ENCODE results near the gene GALNTL6.

Gene GALNTL6

DNA sequence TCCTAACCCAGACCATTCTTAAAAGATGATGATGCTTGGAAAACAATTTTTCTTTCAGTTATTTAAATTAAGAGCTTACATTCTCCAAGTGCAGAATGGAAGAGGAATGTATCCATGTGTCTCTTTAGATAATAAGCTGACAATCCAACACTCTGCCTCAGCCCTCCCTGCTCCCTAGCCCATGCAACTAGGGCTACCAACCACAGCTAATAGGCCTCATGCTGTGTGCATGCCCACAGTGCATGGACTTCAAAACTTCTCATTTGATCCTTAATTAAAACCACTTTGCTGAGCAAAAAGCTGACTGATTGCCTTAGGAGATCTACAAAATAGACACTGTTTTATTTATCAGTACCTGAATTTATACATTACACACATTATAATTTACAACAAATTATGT lies 473.9 kb downstream of the GALNTL6 start:
- Histone ChIP-seq H3K36me3 (no peaks in the 10 kb centered on the region), H3K27me3 (no peaks in the 10 kb centered on the region), H3K4me1 (no peaks in the 10 kb centered on the region), H3K9me3 (no peaks in the 10 kb centered on the region), H3K4me3 (ENCODE audit: low read depth, low read length) (no peak overlapping the region)
- no peak for DNase-seq
- TF ChIP-seq, protein P1, sequence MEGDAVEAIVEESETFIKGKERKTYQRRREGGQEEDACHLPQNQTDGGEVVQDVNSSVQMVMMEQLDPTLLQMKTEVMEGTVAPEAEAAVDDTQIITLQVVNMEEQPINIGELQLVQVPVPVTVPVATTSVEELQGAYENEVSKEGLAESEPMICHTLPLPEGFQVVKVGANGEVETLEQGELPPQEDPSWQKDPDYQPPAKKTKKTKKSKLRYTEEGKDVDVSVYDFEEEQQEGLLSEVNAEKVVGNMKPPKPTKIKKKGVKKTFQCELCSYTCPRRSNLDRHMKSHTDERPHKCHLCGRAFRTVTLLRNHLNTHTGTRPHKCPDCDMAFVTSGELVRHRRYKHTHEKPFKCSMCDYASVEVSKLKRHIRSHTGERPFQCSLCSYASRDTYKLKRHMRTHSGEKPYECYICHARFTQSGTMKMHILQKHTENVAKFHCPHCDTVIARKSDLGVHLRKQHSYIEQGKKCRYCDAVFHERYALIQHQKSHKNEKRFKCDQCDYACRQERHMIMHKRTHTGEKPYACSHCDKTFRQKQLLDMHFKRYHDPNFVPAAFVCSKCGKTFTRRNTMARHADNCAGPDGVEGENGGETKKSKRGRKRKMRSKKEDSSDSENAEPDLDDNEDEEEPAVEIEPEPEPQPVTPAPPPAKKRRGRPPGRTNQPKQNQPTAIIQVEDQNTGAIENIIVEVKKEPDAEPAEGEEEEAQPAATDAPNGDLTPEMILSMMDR (IDR thresholded peaks at IDR 0.05; ENCODE audit: low read depth, low read length), result no peak

DNA sequence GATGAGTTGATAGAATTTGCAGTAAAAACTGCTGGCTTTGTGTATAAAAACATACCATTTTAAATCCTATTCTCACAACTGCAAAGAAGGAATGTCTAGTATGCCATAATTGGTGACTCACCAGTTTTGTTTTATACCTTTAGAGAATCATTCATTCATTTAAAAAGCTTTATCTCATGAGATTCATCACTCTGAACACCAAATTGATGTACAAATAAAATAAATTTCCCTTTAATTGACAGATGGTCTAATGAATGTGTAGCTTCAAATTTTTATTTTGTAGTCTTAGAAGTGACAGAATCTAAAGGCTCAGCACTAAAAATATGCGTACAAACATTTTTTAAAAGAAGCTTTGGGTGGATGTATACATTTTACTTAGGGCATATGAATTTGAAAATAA lies 492.5 kb downstream of the GALNTL6 start:
- TF ChIP-seq, protein P1 (IDR thresholded peaks at IDR 0.05; ENCODE audit: low read depth, low read length), result no peak

GRCh38 chr4:172308078-172308477 lies 494.9 kb downstream of the GALNTL6 start:
- Histone ChIP-seq H3K9me3 (no peaks in the 10 kb centered on the region), H3K36me3 (no peaks in the 10 kb centered on the region), H3K4me1 (peaks cover 3% of the 10 kb centered on the region; the same call in 1 of the 2 replicates), H3K4me3 (ENCODE audit: low read depth, low read length) (no peak overlapping the region), H3K27me3 (no peaks in the 10 kb centered on the region)
- DNase-seq, result no peak
- TF ChIP-seq, protein P1 (IDR thresholded peaks at IDR 0.05; ENCODE audit: low read depth, low read length), result no peak

More for the DNA sequence above, 492.5 kb downstream of the GALNTL6 start:
- DNase-seq, result no peak
- Histone ChIP-seq H3K4me3 (ENCODE audit: low read depth, low read length) (no peak overlapping the region), H3K9me3 (no peaks in the 10 kb centered on the region), H3K36me3 (no peaks in the 10 kb centered on the region), H3K4me1 (no peaks in the 10 kb centered on the region), H3K27me3 (no peaks in the 10 kb centered on the region)

GRCh38 chr4:172311682-172312081 lies 498.5 kb downstream of the GALNTL6 start:
- no peak for DNase-seq
- no peak overlapping the region for H3K4me3 ChIP-seq (ENCODE audit: low read depth, low read length)
- TF ChIP-seq, protein P1 (IDR thresholded peaks at IDR 0.05; ENCODE audit: low read depth, low read length), result no peak
- H3K27me3 ChIP-seq, result no peaks in the 10 kb centered on the region
- H3K9me3 ChIP-seq, result no peaks in the 10 kb centered on the region
- H3K4me1 ChIP-seq, result peaks cover 3% of the 10 kb centered on the region; the same call in 1 of the 2 replicates
- no peaks in the 10 kb centered on the region for H3K36me3 ChIP-seq

DNA sequence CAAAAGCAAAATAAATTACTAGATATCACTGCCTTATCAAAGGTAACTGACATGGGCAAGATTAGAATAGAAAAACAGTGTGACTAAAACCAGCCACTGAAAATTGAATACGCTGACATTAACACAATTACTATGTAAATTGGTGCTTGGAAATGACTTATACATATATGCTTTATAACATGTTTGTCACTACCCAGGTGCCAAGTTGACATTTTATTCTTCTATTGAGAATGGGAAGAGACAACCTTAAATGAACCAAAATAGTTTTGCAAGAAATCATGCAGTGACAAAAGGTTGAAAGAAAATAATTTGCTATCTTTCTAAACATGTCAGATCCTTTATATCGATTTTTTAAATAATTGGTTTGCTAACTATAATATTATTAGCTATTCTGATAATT lies 510.1 kb downstream of the GALNTL6 start:
- Histone ChIP-seq H3K4me1 (peaks cover 4% of the 10 kb centered on the region; the same call in 1 of the 2 replicates), H3K27me3 (no peaks in the 10 kb centered on the region), H3K9me3 (no peaks in the 10 kb centered on the region), H3K4me3 (ENCODE audit: low read depth, low read length) (no peak overlapping the region), H3K36me3 (no peaks in the 10 kb centered on the region)
- DNase-seq, result no peak
- TF ChIP-seq, protein P1 (IDR thresholded peaks at IDR 0.05; ENCODE audit: low read depth, low read length), result no peak

DNA sequence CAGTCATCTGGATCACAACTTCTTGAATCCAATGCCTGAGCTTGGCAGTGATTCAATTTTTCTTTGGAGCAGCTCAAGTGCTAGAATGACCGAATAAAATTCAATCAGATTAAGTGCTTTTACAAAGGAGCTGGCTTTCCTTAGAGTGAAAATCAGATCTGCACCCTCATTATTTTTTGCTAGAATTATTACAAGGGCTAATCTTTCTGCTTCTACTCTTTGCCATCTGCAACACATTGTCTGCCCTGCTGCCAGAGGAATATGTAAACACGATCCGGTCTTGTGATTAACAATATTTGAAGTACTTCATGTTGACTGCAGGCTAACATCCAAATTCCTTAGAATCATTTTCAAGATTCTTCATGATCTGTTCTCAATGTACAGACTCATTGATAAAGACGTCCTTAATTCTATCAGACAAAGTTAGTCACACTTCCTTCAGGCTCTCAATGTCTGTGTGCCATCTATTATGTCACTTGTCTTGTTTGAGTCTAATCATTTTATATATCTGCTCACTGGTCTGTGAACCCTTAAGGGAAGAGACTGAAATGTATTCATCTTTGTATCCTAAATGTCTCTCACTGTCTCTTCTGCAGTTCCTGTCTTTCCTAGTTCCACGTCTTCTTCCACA lies 531.2 kb downstream of the GALNTL6 start:
- peak overlapping the region; percentile 17; the same call in 1 of the 2 replicates for H3K4me3 ChIP-seq (ENCODE audit: low read depth, low read length)
- H3K36me3 ChIP-seq, result no peaks in the 10 kb centered on the region
- H3K27me3 ChIP-seq, result no peaks in the 10 kb centered on the region
- H3K9me3 ChIP-seq, result no peaks in the 10 kb centered on the region
- peaks cover 13% of the 10 kb centered on the region for H3K4me1 ChIP-seq
- DNase-seq, result peak; percentile 18
- TF ChIP-seq, protein P1 (IDR thresholded peaks at IDR 0.05; ENCODE audit: low read depth, low read length), result no peak

All from BE2C (cell line).